ENCODE data around the gene FGD4.

Gene FGD4

GRCh38 chr12:32402946-32403345 lies 3.6 kb downstream of the FGD4 start:
- no peak for DNase-seq (ENCODE audit: low read depth in 2 of 2, low spot score in 1 of 2)

- no peak for DNase-seq (ENCODE audit: low read depth in 2 of 2, low spot score in 1 of 2)
Measured at GRCh38 chr12:32407795-32408194, 8.4 kb downstream of the FGD4 start.

- no peak for DNase-seq (ENCODE audit: low read depth in 2 of 2, low spot score in 1 of 2)
Measured at GRCh38 chr12:32413412-32413811, 14.1 kb downstream of the FGD4 start.

DNA sequence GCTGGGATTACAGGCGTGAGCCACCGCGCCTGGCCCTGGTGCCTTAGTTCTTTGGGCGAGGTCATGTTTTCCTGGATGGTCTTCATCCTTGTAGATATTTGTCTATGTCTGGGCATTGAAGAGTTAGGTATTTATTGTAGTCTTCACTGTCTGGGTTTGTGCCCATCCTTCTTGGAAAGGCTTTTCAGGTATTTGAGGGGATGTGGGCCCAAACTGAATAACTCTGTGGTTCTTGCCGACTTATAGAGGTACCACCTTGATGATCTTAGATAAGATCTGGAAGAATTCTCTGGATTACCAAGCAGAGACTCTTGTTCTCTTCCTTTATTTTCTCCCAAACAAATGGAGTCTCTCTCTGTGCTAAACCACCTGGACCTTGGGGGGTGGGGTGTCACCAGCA lies 18.9 kb downstream of the FGD4 start:
- DNase-seq (ENCODE audit: low read depth in 2 of 2, low spot score in 1 of 2) = no peak

DNA sequence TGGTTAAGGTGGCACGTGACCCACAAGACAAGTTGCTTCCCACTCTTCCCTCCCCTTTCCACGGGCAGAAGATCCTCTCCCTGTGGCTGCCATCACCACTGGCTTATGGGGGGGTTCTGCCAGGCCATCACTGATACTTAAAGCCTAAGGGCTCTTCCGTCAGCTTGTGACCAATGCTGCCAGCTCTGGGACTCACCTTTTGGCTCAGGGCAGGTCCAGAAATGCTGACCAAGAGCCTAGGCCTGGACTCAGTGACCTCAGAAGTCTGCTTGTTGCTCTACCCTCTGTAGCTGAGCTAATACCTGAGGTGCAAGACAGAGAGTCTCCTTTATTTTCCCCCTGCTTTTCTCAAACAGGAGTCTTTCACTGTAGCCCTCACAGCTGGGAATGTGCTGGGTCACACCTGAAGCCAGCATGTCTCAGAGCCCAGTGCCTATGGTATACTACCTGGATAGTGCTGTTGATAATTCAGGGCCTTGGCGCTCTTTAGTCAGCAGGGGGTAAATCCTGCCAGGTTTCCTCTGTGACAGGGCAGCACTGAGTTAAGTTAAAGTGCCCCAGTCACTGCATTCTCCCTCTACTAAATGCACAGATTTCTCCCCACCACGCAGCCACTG lies 19.7 kb downstream of the FGD4 start:
- DNase-seq (ENCODE audit: low read depth in 2 of 2, low spot score in 1 of 2) = no peak

GRCh38 chr12:32419520-32419960 lies 20.2 kb downstream of the FGD4 start:
- no peak for DNase-seq (ENCODE audit: low read depth in 2 of 2, low spot score in 1 of 2)

DNA sequence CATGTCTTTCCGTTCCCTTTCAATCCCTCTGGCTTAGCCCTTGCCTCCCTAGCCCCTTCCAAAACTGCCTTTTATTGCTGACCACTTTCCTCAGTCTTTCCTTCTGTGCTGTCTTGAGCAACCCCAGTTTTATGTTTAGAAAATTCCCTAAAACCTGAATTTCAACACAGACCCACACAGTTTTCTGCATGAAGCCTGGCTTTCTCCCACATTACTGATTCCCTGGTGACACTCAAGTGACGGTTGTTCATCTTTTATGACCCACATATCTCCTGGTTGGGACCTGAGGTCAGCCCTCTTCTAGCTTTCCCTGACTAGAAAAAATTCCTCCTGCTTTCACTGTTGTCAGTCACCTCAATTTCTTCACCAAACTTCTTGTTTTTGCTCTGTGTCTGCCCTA lies 21.0 kb downstream of the FGD4 start:
- DNase-seq (ENCODE audit: low read depth in 2 of 2, low spot score in 1 of 2) = no peak

DNA sequence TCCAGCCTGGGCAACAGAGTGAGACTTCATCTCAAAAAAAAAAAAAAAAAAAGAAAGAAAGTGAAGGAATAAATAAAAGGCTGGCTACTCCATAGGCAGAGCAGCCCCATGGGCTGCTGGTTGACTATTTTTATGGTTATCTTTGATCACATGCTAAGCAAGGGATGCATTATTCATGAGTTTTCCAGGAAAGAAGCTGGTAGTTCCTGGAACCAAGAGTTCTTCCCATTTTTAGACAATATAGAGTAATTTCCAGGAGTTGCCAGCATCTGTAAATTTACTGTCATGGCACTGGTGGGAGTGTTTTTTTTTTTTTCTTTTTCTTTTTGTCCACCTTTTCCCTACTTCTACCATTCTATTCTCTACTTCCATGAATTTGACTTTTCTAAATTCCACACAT lies 24.2 kb downstream of the FGD4 start:
- DNase-seq (ENCODE audit: low read depth in 2 of 2, low spot score in 1 of 2) = no peak

DNA sequence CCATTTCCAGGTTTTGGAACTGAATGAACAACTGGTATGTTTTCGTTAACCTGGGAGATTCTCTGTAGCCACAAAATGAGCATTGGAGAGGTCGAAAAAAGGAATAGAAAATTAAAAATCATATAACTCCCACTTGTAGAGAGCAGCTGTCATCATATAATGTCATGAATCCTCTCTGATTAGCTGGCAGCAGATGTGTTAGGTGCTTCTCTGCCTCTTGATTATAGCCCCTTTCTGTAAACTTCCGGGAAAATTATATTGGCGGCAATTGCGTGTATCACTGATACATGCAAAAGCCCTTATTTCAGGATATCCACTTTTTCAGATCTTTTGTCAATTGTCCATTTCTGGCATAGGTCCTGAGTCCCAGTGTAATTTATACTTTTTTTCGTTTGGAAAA lies 31.7 kb downstream of the FGD4 start:
- DNase-seq (ENCODE audit: low read depth in 2 of 2, low spot score in 1 of 2) = no peak

- DNase-seq (ENCODE audit: low read depth in 2 of 2, low spot score in 1 of 2) = no peak
Measured at GRCh38 chr12:32435921-32436705, 36.8 kb downstream of the FGD4 start.

DNA sequence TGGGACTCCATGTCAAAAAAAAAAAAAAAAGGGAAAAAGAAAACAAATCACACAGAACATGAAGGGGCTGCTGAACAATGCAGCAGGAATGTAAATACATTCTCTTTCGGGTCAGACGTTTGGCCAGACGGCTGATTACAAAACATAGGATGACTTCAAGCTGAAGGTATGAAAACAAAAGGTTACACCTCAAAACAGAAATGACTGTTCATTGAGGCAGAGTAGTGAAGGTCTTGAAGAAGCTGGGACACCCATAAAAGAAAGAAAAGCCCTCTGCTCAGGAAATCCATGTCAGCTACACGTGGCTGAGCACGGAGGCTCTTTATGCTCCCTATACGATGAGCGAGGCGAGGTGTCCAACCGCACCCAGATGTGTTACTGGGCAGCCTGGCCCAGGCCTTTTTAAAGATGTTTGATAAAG lies 37.7 kb downstream of the FGD4 start:
- no peak for DNase-seq (ENCODE audit: low read depth in 2 of 2, low spot score in 1 of 2)

DNA sequence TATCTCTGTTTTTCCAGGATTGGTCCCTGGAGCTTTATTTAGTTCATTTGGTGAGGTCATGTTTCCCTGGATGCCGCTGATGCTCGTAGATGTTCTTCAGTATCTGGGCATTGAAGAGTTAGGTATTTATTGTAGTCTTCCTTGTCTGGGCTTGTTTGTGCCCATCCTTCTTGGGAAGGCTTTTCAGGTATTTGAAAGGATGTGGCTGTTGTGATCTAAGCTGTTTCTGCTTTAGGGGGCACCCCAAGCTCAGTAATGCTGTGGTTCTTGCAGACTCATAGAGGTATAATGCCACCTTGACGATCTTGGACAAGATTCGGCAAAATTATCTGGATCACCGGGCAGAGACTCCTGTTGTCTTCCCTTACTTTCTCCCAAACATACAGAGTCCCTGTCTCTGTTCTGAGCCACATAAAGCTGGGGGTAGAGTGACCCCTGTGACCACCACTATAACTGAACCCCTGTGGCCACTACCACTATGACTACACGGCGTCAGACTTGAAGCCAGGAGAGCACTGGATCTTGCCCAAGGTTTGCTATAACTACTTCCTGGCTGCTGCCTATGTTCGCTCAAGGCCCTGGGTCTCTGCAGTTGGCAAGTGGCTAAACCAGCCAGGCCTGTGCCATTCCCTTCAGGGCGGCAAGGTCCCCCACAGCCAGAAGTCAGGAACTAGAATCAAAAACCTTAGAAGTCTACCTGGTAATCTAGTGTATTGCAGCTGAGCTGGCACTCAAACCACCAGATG lies 40.9 kb downstream of the FGD4 start:
- DNase-seq (ENCODE audit: low read depth in 2 of 2, low spot score in 1 of 2) = no peak

GRCh38 chr12:32443491-32443890 lies 44.1 kb downstream of the FGD4 start:
- no peak for DNase-seq (ENCODE audit: low read depth in 2 of 2, low spot score in 1 of 2)

DNA sequence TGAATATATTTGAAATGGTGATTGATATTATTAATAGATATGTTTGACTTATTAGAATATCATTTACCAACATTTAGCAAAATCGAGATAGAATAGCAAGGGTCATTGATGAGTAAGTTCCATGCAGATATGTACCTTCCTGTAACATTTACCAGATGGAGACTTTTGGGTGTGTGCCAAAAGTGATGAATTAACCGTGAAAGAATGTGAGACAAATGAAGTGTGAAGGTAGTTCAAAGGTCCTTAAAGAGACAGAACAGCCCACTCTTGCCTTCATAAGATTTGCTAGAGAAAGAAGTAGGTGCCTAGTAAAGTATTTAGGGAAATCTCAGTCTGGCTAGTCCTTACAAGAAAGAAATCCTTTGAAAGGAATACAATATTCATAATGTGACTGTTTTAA lies 45.5 kb downstream of the FGD4 start:
- no peak for DNase-seq (ENCODE audit: low read depth in 2 of 2, low spot score in 1 of 2)

- no peak for DNase-seq (ENCODE audit: low read depth in 2 of 2, low spot score in 1 of 2)
Measured at GRCh38 chr12:32445356-32445755, 46.0 kb downstream of the FGD4 start.

GRCh38 chr12:32446316-32447119 lies 47.2 kb downstream of the FGD4 start:
- no peak for DNase-seq (ENCODE audit: low read depth in 2 of 2, low spot score in 1 of 2)

DNA sequence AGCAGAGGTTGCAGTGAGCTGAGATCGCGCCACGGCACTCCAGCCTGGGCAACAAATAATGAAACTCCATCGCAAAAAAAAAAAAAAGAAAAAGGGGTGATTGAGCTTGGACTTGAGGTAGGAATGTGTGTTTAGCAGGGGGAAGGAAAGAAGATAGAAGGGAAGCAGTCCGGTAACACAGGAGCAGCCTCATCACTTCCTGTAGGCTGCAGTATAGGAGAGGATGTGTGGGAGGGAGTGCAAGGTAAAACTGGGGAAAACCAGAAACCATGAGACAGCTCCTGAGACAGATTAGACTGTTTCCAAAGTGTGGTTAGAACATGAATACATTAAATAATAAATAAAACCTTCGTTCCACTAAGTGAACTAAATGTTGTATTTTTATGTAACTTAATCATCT lies 49.2 kb downstream of the FGD4 start:
- DNase-seq (ENCODE audit: low read depth in 2 of 2, low spot score in 1 of 2) = no peak

DNA sequence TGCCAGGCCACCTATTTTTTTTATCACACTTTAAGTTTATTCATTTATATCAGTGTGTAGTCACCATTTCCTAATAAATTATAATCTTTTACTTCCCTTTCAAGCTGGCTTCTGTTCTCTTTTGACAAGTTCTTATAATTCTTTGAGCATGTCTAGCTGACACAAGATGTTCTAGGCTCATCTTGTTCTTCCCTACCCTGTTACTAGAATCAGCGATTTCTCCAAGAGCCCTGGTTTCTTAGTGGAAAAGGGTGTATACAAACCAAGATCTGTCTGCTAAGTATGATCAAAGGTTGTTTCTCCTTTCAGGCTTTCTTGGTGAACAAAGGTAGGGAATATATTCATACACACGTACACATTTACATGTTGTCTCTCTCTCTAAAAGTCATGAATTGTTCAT lies 51.0 kb downstream of the FGD4 start:
- DNase-seq (ENCODE audit: low read depth in 2 of 2, low spot score in 1 of 2) = no peak

DNA sequence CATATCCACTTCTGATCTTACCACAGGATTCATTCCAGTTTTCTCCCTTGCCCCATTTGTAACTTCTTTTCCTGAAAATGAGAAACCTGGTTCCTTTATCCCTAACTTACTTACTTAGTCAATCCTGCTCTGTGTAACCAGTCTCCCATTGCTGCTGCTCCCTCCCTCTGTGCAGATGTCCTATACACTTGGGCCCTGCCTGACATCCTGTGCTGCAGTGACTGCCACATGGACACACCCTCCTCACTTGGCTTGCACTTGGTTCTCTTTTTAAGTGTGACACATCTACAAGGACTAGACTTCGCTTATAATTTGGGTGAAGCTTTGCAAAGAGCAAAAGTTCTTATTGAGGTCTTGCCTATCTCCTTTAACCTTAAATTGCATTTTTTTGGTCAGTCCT lies 51.4 kb downstream of the FGD4 start:
- DNase-seq (ENCODE audit: low read depth in 2 of 2, low spot score in 1 of 2) = no peak

- DNase-seq (ENCODE audit: low read depth in 2 of 2, low spot score in 1 of 2) = no peak
Measured at GRCh38 chr12:32451816-32452215, 52.5 kb downstream of the FGD4 start.

DNA sequence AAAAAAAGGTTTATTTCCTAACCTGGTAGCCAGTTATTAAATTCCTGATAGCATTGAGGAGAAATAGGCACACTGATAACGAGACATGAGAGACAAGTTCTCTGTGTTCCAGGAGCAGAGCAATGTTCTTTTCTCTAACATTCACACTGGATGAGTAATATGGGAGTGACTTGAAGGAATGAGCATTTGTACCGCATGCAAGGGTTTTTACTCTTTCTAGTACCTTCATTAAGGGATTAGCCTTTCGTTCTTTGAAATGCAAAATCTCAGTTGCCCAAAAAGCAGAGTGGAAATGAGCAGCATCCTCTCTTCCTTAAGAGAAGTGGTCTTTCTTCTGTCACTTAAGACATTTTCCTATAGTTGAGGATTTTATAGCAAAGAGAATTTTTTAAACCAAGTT lies 54.7 kb downstream of the FGD4 start:
- DNase-seq (ENCODE audit: low read depth in 2 of 2, low spot score in 1 of 2) = no peak

Measured in stimulated activated CD8-positive, alpha-beta memory T cell treated with anti-CD3 and anti-CD28 coated beads, Interleukin-4, amount 100 ng/mL, for 1 hour (primary cell).